ENCODE data around the gene CTDSPL. TPM values are rescaled to one million over a fixed set of nuclear protein-coding genes. Genes with fewer than 3 reads are reported as not detected.

CTDSPL gene
- total and polyA plus RNA-seq, 2 donors from 2014 or later: 55.9 to 78.3 TPM

GRCh38 chr3:37956723-37957538, 95.3 kb downstream of the CTDSPL start:
- DNase-seq (no peak), FAIRE-seq (no peak)
- no peaks in the 10 kb centered on the region for H3K27me3 ChIP-seq (ENCODE audit: control insufficient read depth, insufficient read depth, low read length)
- no peaks in the 10 kb centered on the region for H3K9me3 ChIP-seq (ENCODE audit: control insufficient read depth in 2 of 3, insufficient read depth in 1 of 3, low read length in 3 of 3)
- TF ChIP-seq CTCF (IDR thresholded peaks at IDR 0.05; ENCODE audit: borderline replicate concordance, extremely low read depth, insufficient read depth): no peak
- H3K36me3 ChIP-seq (ENCODE audit: control insufficient read depth in 2 of 3, insufficient read depth in 3 of 3, low read length in 3 of 3): peaks cover 0 to 6% (median 4%) of the 10 kb centered on the region in 3 donors
- H3K9ac ChIP-seq (ENCODE audit: low read length in 3 of 3): peak overlapping the region in 1 of 3 donors; percentile 47
- peak overlapping the region; percentile 75 to 80 for H3K27ac ChIP-seq (ENCODE audit: low read depth in 2 of 2, low read length in 2 of 2)
- intact Hi-C loops (cut with DNase I): no loop called here
- no peak overlapping the region for H3K4me3 ChIP-seq (ENCODE audit: low read length in 3 of 3)
- H3K4me1 ChIP-seq (ENCODE audit: control insufficient read depth in 2 of 3, insufficient read depth in 2 of 3, low read depth in 1 of 3, low read length in 3 of 3): peaks cover 9 to 37% (median 18%) of the 10 kb centered on the region in 3 donors

DNA sequence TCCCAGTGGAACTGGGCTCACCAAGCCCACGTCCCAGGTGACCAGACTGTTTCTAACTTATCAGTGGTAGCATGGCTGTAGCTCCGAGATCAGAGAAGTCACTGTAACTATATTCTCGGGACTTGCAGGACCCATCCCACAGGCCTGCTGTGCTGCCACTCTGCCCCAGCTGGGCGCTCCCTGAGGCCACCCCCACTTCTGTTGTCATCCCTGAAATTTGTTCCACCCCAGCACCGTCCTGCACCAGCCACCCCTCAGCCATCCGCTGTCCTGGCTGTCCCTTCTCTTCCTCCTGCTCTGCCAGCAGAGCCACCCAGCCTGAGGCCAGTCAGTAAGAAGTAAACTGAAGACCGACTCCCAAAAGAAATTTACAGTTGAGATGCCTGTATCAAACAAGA, 95.9 kb downstream of the CTDSPL start:
- TF ChIP-seq CTCF (IDR thresholded peaks at IDR 0.05; ENCODE audit: borderline replicate concordance, extremely low read depth, insufficient read depth): no peak
- FAIRE-seq (no peak), DNase-seq (no peak)
- Histone ChIP-seq H3K4me1 (ENCODE audit: control insufficient read depth in 2 of 3, insufficient read depth in 2 of 3, low read depth in 1 of 3, low read length in 3 of 3) (peaks cover 14 to 43% (median 25%) of the 10 kb centered on the region in 3 donors), H3K9ac (ENCODE audit: low read length in 3 of 3) (peak overlapping the region in 1 of 3 donors; percentile 47), H3K4me3 (ENCODE audit: low read length in 3 of 3) (no peak overlapping the region), H3K9me3 (ENCODE audit: control insufficient read depth in 2 of 3, insufficient read depth in 1 of 3, low read length in 3 of 3) (no peaks in the 10 kb centered on the region), H3K36me3 (ENCODE audit: control insufficient read depth in 2 of 3, insufficient read depth in 3 of 3, low read length in 3 of 3) (peaks cover 0 to 6% (median 4%) of the 10 kb centered on the region in 3 donors), H3K27me3 (ENCODE audit: control insufficient read depth, insufficient read depth, low read length) (no peaks in the 10 kb centered on the region), H3K27ac (ENCODE audit: low read depth in 2 of 2, low read length in 2 of 2) (peak overlapping the region; percentile 71 to 75)
- intact Hi-C loops (cut with DNase I): no loop called here

- H3K4me3 ChIP-seq (ENCODE audit: low read length in 3 of 3): peak overlapping the region in 1 of 3 donors; percentile 0
- H3K9ac ChIP-seq (ENCODE audit: low read length in 3 of 3): no peak overlapping the region
- H3K27ac ChIP-seq (ENCODE audit: low read depth in 2 of 2, low read length in 2 of 2): peak overlapping the region; percentile 17 to 73
- H3K36me3 ChIP-seq (ENCODE audit: control insufficient read depth in 2 of 3, insufficient read depth in 3 of 3, low read length in 3 of 3): no peaks in the 10 kb centered on the region
- no peaks in the 10 kb centered on the region for H3K9me3 ChIP-seq (ENCODE audit: control insufficient read depth in 2 of 3, insufficient read depth in 1 of 3, low read length in 3 of 3)
- no peaks in the 10 kb centered on the region for H3K27me3 ChIP-seq (ENCODE audit: control insufficient read depth, insufficient read depth, low read length)
- intact Hi-C loops (cut with DNase I): loop anchor here (10.0 kb wide), 1 partner anchor 107 kb away; no protein-coding TSS in a partner anchor
- TF ChIP-seq CTCF (IDR thresholded peaks at IDR 0.05; ENCODE audit: borderline replicate concordance, extremely low read depth, insufficient read depth): no peak
- peaks cover 24 to 49% (median 48%) of the 10 kb centered on the region in 3 donors for H3K4me1 ChIP-seq (ENCODE audit: control insufficient read depth in 2 of 3, insufficient read depth in 2 of 3, low read depth in 1 of 3, low read length in 3 of 3)
- peak in 2 of 5 donors; percentile 35 to 67 for DNase-seq
- no peak for FAIRE-seq
Observed at GRCh38 chr3:37961622-37962431, 100.1 kb downstream of the CTDSPL start.

All from kidney (tissue), 14 donors.